Stimulated activated CD4-positive, alpha-beta T cell treated with anti-CD3 and anti-CD28 coated beads, TNF-alpha, amount 100 ng/mL, for 1 hour (primary cell): Measurements from ENCODE around the gene FOXN1.
"Not testable (repeated sequence)": the region's sequence is repeated elsewhere in the genome, so short reads cannot be mapped to it uniquely, and the experiment has no call there.

ENCODE experiments used
- DNase-seq, 3 donors: peaks; one replicate each; pipeline ENCODE4 v3.0.0-alpha.2; 2020; ENCODE audit warnings: low read depth in 3 of 3, low spot score in 1 of 3

Gene FOXN1

GRCh38 chr17:28505986-28506665 is at the start of gene FOXN1:
TSS of gene FOXN1 (plus strand) at chr17:28506348. CDS start at chr17:28523970, 17,622 bp downstream.
- no peak for DNase-seq

GRCh38 chr17:28457890-28458289 is 48.3 kb upstream of the FOXN1 start:
- no peak for DNase-seq

GRCh38 chr17:28458881-28459280 is 47.3 kb upstream of the FOXN1 start:
- DNase-seq, result not testable (repeated sequence)

GRCh38 chr17:28460901-28461300 is 45.2 kb upstream of the FOXN1 start:
- DNase-seq, result no peak

GRCh38 chr17:28466001-28466400 is 40.1 kb upstream of the FOXN1 start:
- no peak for DNase-seq

GRCh38 chr17:28466521-28467048 is 39.6 kb upstream of the FOXN1 start:
- DNase-seq, result no peak

GRCh38 chr17:28467456-28468025 is 38.6 kb upstream of the FOXN1 start:
- DNase-seq, result no peak

- DNase-seq, result not testable (repeated sequence)
Measured at GRCh38 chr17:28468033-28468735, 38.0 kb upstream of the FOXN1 start.

GRCh38 chr17:28468781-28469180 is 37.4 kb upstream of the FOXN1 start:
- no peak for DNase-seq

GRCh38 chr17:28469376-28469775 is 36.8 kb upstream of the FOXN1 start:
- DNase-seq, result no peak

- no peak for DNase-seq
Measured at GRCh38 chr17:28470266-28470913, 35.8 kb upstream of the FOXN1 start.

GRCh38 chr17:28470914-28471366 is 35.2 kb upstream of the FOXN1 start:
- no peak for DNase-seq

GRCh38 chr17:28471531-28472342 is 34.4 kb upstream of the FOXN1 start:
- DNase-seq, result no peak

- no peak for DNase-seq
Measured at GRCh38 chr17:28472871-28473497, 33.2 kb upstream of the FOXN1 start.

- DNase-seq, result no peak
Measured at GRCh38 chr17:28473542-28473941, 32.6 kb upstream of the FOXN1 start, which contains the start of gene SLC13A2. TSS of gene SLC13A2 (plus strand) at chr17:28473644. CDS start at chr17:28473713, 69 bp downstream.

GRCh38 chr17:28474111-28474531 is 32.0 kb upstream of the FOXN1 start:
- DNase-seq, result no peak

- no peak for DNase-seq
Measured at GRCh38 chr17:28475151-28475900, 30.8 kb upstream of the FOXN1 start.

GRCh38 chr17:28476076-28476865 is 29.9 kb upstream of the FOXN1 start:
- no peak for DNase-seq

- no peak for DNase-seq
Measured at GRCh38 chr17:28477928-28478327, 28.2 kb upstream of the FOXN1 start.
